Fibroblast of pulmonary artery (primary cell): ENCODE data around the gene NOL9.

Source experiments
- DNase-seq: peaks from one replicate; pipeline ENCODE4 v3.0.0-alpha.2; 2010; ENCODE audit warnings: low read depth
- H3K4me3 ChIP-seq: replicated peaks from 2 replicates; pipeline ENCODE4 v1.5.1; 2011; ENCODE audit warnings: low read depth, mild to moderate bottlenecking, control low read depth, low read length, moderate library complexity
- CTCF ChIP-seq: IDR thresholded peaks from 2 replicates; pipeline ENCODE4 v1.5.1; 2011; ENCODE audit warnings: mild to moderate bottlenecking, control low read depth, low read length, inconsistent platforms; ENCODE audit errors: missing control alignments

Gene NOL9

GRCh38 chr1:6500544-6501278 lies 53.6 kb downstream of the NOL9 start:
- H3K4me3 ChIP-seq: no peak overlapping the region
- no peak for TF ChIP-seq CTCF
- DNase-seq: no peak

GRCh38 chr1:6499296-6499695 lies 55.0 kb downstream of the NOL9 start:
- DNase-seq: no peak
- no peak for TF ChIP-seq CTCF
- H3K4me3 ChIP-seq: no peak overlapping the region

- TF ChIP-seq CTCF: no peak
- DNase-seq: no peak
- no peak overlapping the region for H3K4me3 ChIP-seq
Observed at GRCh38 chr1:6498576-6499111, 55.7 kb downstream of the NOL9 start.

GRCh38 chr1:6497867-6498575 lies 56.3 kb downstream of the NOL9 start:
- no peak for DNase-seq
- H3K4me3 ChIP-seq: peak overlapping the region; percentile 67
- TF ChIP-seq CTCF: no peak

- DNase-seq: peak; percentile 42
- H3K4me3 ChIP-seq: peak overlapping the region; percentile 67
- no peak for TF ChIP-seq CTCF
Observed at GRCh38 chr1:6497215-6497866, 57.0 kb downstream of the NOL9 start.

- TF ChIP-seq CTCF: no peak
- DNase-seq: no peak
- peak overlapping the region; percentile 67 for H3K4me3 ChIP-seq
Observed at GRCh38 chr1:6496890-6497214, 57.5 kb downstream of the NOL9 start.
